ENCODE measurements around the gene MXRA7.

The MXRA7 gene

GRCh38 chr17:76726231-76726775 lies 15.5 kb upstream of the MXRA7 start, which contains the start of gene JMJD6 (continued):
- peak; percentile 90 for TF ChIP-seq WT1 (tag by site-specific recombination; IDR thresholded peaks at IDR 0.05)
- TF ChIP-seq SP3 (tag by site-specific recombination; IDR thresholded peaks at IDR 0.05), result peak; percentile 98
- TF ChIP-seq ZBTB8A (tag by site-specific recombination; IDR thresholded peaks at IDR 0.05), result peak; percentile 100
- peak; percentile 98 for TF ChIP-seq KLF8 (tag by site-specific recombination; IDR thresholded peaks at IDR 0.05)
- TF ChIP-seq, protein P1, sequence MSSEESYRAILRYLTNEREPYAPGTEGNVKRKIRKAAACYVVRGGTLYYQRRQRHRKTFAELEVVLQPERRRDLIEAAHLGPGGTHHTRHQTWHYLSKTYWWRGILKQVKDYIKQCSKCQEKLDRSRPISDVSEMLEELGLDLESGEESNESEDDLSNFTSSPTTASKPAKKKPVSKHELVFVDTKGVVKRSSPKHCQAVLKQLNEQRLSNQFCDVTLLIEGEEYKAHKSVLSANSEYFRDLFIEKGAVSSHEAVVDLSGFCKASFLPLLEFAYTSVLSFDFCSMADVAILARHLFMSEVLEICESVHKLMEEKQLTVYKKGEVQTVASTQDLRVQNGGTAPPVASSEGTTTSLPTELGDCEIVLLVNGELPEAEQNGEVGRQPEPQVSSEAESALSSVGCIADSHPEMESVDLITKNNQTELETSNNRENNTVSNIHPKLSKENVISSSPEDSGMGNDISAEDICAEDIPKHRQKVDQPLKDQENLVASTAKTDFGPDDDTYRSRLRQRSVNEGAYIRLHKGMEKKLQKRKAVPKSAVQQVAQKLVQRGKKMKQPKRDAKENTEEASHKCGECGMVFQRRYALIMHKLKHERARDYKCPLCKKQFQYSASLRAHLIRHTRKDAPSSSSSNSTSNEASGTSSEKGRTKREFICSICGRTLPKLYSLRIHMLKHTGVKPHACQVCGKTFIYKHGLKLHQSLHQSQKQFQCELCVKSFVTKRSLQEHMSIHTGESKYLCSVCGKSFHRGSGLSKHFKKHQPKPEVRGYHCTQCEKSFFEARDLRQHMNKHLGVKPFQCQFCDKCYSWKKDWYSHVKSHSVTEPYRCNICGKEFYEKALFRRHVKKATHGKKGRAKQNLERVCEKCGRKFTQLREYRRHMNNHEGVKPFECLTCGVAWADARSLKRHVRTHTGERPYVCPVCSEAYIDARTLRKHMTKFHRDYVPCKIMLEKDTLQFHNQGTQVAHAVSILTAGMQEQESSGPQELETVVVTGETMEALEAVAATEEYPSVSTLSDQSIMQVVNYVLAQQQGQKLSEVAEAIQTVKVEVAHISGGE (tag by site-specific recombination; conservative IDR thresholded peaks at IDR 0.05; ENCODE audit: low read depth), result peak; percentile 25; the same call in 1 of the 2 replicates
- TF ChIP-seq BCL11B (tag by site-specific recombination; IDR thresholded peaks at IDR 0.05; ENCODE audit: low read depth), result 0 out of 2 replicates have a peak, but pooled peaks have one; percentile 32
- TF ChIP-seq ZNF560 (tag by site-specific recombination; IDR thresholded peaks at IDR 0.05; ENCODE audit: borderline replicate concordance), result no peak
- no peak for TF ChIP-seq ZNF274 (IDR thresholded peaks at IDR 0.05; ENCODE audit: low read length)
- no peak for TF ChIP-seq ZNF274 (tag by site-specific recombination; IDR thresholded peaks at IDR 0.05; ENCODE audit: borderline replicate concordance)
- peak; percentile 68; the same call in 1 of the 2 replicates for TF ChIP-seq YY1 (tag by site-specific recombination; IDR thresholded peaks at IDR 0.05)
- TF ChIP-seq KLF1 (tag by site-specific recombination; IDR thresholded peaks at IDR 0.05), result peak; percentile 86
- TF ChIP-seq ZNF292 (tag by site-specific recombination; IDR thresholded peaks at IDR 0.05; ENCODE audit: borderline replicate concordance, low read depth), result no peak
- peak; percentile 10; the same call in 1 of the 2 replicates for TF ChIP-seq MYNN (tag by site-specific recombination; IDR thresholded peaks at IDR 0.05; ENCODE audit: borderline replicate concordance)
- 0 out of 2 replicates have a peak, but pooled peaks have one; percentile 29 for TF ChIP-seq ZNF398 (tag by site-specific recombination; IDR thresholded peaks at IDR 0.05)
- TF ChIP-seq ZNF76 (tag by site-specific recombination; IDR thresholded peaks at IDR 0.05; ENCODE audit: borderline replicate concordance, low read depth), result peak; percentile 82
- no peak for TF ChIP-seq ZNF266 (tag by site-specific recombination; IDR thresholded peaks at IDR 0.05; ENCODE audit: low read depth)
- peak; percentile 95 for TF ChIP-seq SP2 (tag by site-specific recombination; IDR thresholded peaks at IDR 0.05)
- TF ChIP-seq ZBTB1 (tag by site-specific recombination; IDR thresholded peaks at IDR 0.05), result 0 out of 2 replicates have a peak, but pooled peaks have one; percentile 23
- TF ChIP-seq ZNF792 (tag by site-specific recombination; IDR thresholded peaks at IDR 0.05), result 0 out of 2 replicates have a peak, but pooled peaks have one; percentile 9
- TF ChIP-seq ZNF660 (tag by site-specific recombination; IDR thresholded peaks at IDR 0.05), result peak; percentile 25
- TF ChIP-seq ZNF121 (tag by site-specific recombination; IDR thresholded peaks at IDR 0.05), result peak; percentile 55; the same call in 1 of the 2 replicates
- peak; percentile 28 for TF ChIP-seq ZIC2 (tag by site-specific recombination; IDR thresholded peaks at IDR 0.05)
- TF ChIP-seq ZNF423 (tag by site-specific recombination; IDR thresholded peaks at IDR 0.05), result peak; percentile 14; the same call in 1 of the 2 replicates
- TF ChIP-seq KLF16 (tag by site-specific recombination; IDR thresholded peaks at IDR 0.05), result peak; percentile 52; the same call in 1 of the 2 replicates
- TF ChIP-seq ZNF561 (tag by site-specific recombination; IDR thresholded peaks at IDR 0.05; ENCODE audit: borderline replicate concordance), result peak; percentile 61; the same call in 1 of the 2 replicates
- TF ChIP-seq, protein P2, sequence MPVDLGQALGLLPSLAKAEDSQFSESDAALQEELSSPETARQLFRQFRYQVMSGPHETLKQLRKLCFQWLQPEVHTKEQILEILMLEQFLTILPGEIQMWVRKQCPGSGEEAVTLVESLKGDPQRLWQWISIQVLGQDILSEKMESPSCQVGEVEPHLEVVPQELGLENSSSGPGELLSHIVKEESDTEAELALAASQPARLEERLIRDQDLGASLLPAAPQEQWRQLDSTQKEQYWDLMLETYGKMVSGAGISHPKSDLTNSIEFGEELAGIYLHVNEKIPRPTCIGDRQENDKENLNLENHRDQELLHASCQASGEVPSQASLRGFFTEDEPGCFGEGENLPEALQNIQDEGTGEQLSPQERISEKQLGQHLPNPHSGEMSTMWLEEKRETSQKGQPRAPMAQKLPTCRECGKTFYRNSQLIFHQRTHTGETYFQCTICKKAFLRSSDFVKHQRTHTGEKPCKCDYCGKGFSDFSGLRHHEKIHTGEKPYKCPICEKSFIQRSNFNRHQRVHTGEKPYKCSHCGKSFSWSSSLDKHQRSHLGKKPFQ (tag by site-specific recombination; IDR thresholded peaks at IDR 0.05), result 0 out of 2 replicates have a peak, but pooled peaks have one; percentile 12
- no peak; the same call in 1 of the 2 replicates for TF ChIP-seq ZBTB6 (tag by site-specific recombination; IDR thresholded peaks at IDR 0.05)
- TF ChIP-seq ZNF707 (tag by site-specific recombination; IDR thresholded peaks at IDR 0.05), result no peak
- no peak for TF ChIP-seq ZNF426 (tag by site-specific recombination; IDR thresholded peaks at IDR 0.05)
- TF ChIP-seq ZNF624 (tag by site-specific recombination; IDR thresholded peaks at IDR 0.05), result no peak
- TF ChIP-seq, protein P3, sequence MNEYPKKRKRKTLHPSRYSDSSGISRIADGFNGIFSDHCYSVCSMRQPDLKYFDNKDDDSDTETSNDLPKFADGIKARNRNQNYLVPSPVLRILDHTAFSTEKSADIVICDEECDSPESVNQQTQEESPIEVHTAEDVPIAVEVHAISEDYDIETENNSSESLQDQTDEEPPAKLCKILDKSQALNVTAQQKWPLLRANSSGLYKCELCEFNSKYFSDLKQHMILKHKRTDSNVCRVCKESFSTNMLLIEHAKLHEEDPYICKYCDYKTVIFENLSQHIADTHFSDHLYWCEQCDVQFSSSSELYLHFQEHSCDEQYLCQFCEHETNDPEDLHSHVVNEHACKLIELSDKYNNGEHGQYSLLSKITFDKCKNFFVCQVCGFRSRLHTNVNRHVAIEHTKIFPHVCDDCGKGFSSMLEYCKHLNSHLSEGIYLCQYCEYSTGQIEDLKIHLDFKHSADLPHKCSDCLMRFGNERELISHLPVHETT (tag by site-specific recombination; IDR thresholded peaks at IDR 0.05), result 0 out of 2 replicates have a peak, but pooled peaks have one; percentile 16
- TF ChIP-seq ZBTB21 (tag by site-specific recombination; IDR thresholded peaks at IDR 0.05), result no peak

Measured in HEK293 (cell line).